ENCODE results near the gene CES4A.
A peak's percentile ranks its signal among the peaks of the same experiment; 100 is the strongest.
"Not testable (repeated sequence)": the region's sequence is repeated elsewhere in the genome, so short reads cannot be mapped to it uniquely, and the experiment has no call there.

Gene CES4A

DNA sequence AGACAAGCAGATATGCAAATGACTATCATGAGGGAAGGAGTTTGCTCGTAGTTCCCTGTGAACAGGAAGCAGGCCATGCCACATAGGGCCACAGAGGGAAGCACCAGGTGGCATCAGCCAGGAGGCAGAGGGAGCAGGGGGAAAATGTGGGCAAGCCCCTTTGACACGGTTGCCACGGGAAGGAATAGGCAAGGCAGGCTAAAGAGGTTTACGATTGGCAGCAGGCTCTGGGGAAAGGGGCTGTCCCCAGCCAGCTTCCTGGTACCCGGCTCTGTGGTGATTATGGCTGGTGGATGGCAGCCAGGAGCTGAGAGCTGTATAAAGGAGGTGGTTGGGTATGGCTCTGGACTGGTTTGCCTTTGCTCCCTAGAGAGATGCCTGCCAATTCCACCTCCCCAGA lies 26.5 kb upstream of the CES4A start:
- H3K4me3 Mint-ChIP-seq = no peak overlapping the region
- H3K27me3 Mint-ChIP-seq = peaks cover 13% of the 10 kb centered on the region
- intact Hi-C loops (cut with micrococcal nuclease) = no loop called here
- H3K9me3 Mint-ChIP-seq = no peaks in the 10 kb centered on the region
- H3K36me3 Mint-ChIP-seq (ENCODE audit: low read depth) = no peaks in the 10 kb centered on the region
- H3K27ac Mint-ChIP-seq = peak overlapping the region; percentile 24
- peaks cover 49% of the 10 kb centered on the region for H3K4me1 Mint-ChIP-seq (ENCODE audit: low read depth)

DNA sequence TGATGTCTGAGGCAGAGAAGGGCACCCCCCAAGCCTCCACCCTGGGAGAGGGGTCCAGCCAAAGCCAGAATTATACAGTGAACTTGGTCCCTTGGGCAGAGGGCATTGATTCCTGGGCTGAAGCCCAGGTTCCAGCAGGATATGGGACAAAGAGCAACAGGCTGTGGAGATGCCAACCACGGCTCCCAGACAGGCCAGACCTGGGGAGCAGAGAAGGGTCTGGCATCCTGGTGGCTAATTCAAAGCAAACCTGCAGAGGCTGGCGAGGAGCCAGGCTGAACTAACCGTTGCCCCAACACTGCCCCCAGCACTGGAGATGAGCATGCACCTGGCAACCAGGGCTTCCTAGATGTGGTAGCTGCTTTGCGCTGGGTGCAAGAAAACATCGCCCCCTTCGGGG lies 24.3 kb upstream of the CES4A start:
- no peak overlapping the region for H3K27ac Mint-ChIP-seq
- H3K27me3 Mint-ChIP-seq = peaks cover 13% of the 10 kb centered on the region
- peaks cover 33% of the 10 kb centered on the region for H3K4me1 Mint-ChIP-seq (ENCODE audit: low read depth)
- no peaks in the 10 kb centered on the region for H3K36me3 Mint-ChIP-seq (ENCODE audit: low read depth)
- no peak overlapping the region for H3K4me3 Mint-ChIP-seq
- no peaks in the 10 kb centered on the region for H3K9me3 Mint-ChIP-seq
- intact Hi-C loops (cut with micrococcal nuclease) = no loop called here

DNA sequence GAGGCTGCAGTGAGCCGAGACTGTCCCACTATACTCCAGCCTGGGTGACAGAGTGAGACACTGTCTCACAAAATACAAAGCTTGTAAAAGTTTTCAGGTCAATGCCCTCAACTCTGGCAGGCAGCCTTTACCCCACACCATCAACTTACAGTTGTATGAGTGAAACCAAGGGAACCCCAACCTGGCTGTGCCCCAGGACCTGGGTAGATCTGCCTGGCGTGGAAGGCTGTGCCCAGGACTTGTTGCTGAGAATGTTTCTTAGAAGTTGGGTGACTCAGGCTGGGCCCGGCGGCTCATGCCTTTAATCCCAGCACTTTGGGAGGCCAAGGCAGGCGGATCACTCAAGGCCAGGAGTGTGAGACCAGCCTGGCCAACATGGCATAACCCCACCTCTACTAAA lies 19.5 kb upstream of the CES4A start:
- intact Hi-C loops (cut with micrococcal nuclease) = no loop called here
- no peak overlapping the region for H3K27ac Mint-ChIP-seq

DNA sequence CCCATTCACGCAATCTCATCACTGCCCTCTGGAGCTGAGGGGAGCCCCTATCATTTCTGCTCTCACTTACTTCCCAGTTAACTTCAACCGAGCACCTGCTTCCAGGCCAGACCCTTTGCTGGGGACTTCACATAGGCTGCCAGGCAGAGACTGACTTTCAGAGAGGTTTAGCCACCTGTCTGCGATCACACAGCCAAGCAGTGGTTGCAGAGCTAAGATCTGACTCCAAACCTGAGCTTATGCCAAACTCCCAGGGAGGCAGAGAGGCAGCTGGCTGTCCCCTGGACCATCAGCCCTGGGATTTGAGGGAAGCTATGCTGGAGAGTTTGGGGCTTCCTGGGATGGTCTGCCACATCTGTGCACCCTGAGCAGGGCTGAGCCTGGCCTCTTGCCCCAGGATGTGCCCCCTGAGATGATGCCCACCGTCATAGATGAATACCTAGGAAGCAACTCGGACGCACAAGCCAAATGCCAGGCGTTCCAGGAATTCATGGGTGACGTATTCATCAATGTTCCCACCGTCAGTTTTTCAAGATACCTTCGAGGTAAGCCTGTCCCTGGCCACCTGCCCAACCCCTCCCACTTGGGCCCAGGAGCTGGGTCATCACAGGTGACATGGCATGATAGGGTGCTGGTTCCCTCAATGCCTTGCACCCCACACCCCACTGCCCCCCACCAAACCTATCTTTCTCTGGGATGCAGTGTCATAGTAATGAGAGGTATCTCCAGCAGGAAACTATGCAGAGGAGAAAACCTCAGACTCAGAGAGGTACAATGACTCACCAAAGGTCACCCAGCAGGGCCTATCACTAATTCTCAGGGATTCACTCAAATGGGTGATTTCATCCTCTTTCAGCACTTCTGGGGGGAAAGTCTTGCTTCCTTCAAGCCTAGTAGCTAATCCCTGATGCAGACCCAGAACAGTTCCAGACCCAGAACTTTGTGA lies 17.3 kb upstream of the CES4A start:
- intact Hi-C loops (cut with micrococcal nuclease) = no loop called here
- no peaks in the 10 kb centered on the region for H3K36me3 Mint-ChIP-seq (ENCODE audit: low read depth)
- no peaks in the 10 kb centered on the region for H3K4me1 Mint-ChIP-seq (ENCODE audit: low read depth)
- H3K4me3 Mint-ChIP-seq = no peak overlapping the region
- no peaks in the 10 kb centered on the region for H3K9me3 Mint-ChIP-seq
- H3K27me3 Mint-ChIP-seq = peaks cover 24% of the 10 kb centered on the region
- H3K27ac Mint-ChIP-seq = no peak overlapping the region

More for the DNA sequence above, 19.5 kb upstream of the CES4A start:
- Mint-ChIP-seq H3K4me3 (no peak overlapping the region), H3K9me3 (no peaks in the 10 kb centered on the region), H3K27me3 (peaks cover 18% of the 10 kb centered on the region), H3K4me1 (ENCODE audit: low read depth) (no peaks in the 10 kb centered on the region), H3K36me3 (ENCODE audit: low read depth) (no peaks in the 10 kb centered on the region)

DNA sequence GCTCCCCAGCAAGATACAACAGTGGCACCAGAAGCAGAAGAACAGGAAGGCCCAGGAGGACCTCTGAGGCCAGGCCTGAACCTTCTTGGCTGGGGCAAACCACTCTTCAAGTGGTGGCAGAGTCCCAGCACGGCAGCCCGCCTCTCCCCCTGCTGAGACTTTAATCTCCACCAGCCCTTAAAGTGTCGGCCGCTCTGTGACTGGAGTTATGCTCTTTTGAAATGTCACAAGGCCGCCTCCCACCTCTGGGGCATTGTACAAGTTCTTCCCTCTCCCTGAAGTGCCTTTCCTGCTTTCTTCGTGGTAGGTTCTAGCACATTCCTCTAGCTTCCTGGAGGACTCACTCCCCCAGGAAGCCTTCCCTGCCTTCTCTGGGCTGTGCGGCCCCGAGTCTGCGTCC lies 15.4 kb upstream of the CES4A start:
- Mint-ChIP-seq H3K4me3 (no peak overlapping the region), H3K27me3 (peaks cover 31% of the 10 kb centered on the region), H3K4me1 (ENCODE audit: low read depth) (peaks cover 5% of the 10 kb centered on the region), H3K9me3 (no peaks in the 10 kb centered on the region), H3K27ac (no peak overlapping the region), H3K36me3 (ENCODE audit: low read depth) (no peaks in the 10 kb centered on the region)
- intact Hi-C loops (cut with micrococcal nuclease) = no loop called here

DNA sequence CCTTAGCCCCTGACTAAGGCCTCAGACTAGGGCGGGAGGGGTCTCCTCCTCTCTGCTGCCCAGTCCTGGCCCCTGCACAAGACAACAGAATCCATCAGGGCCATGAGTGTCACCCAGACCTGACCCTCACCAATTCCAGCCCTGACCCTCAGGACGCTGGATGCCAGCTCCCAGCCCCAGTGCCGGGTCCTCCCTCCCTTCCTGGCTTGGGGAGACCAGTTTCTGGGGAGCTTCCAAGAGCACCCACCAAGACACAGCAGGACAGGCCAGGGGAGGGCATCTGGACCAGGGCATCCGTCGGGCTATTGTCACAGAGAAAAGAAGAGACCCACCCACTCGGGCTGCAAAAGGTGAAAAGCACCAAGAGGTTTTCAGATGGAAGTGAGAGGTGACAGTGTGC lies 14.7 kb upstream of the CES4A start:
- H3K4me3 Mint-ChIP-seq = no peak overlapping the region
- H3K27me3 Mint-ChIP-seq = peaks cover 31% of the 10 kb centered on the region
- H3K36me3 Mint-ChIP-seq (ENCODE audit: low read depth) = no peaks in the 10 kb centered on the region
- H3K27ac Mint-ChIP-seq = no peak overlapping the region
- intact Hi-C loops (cut with micrococcal nuclease) = no loop called here
- no peaks in the 10 kb centered on the region for H3K9me3 Mint-ChIP-seq
- H3K4me1 Mint-ChIP-seq (ENCODE audit: low read depth) = peaks cover 9% of the 10 kb centered on the region

DNA sequence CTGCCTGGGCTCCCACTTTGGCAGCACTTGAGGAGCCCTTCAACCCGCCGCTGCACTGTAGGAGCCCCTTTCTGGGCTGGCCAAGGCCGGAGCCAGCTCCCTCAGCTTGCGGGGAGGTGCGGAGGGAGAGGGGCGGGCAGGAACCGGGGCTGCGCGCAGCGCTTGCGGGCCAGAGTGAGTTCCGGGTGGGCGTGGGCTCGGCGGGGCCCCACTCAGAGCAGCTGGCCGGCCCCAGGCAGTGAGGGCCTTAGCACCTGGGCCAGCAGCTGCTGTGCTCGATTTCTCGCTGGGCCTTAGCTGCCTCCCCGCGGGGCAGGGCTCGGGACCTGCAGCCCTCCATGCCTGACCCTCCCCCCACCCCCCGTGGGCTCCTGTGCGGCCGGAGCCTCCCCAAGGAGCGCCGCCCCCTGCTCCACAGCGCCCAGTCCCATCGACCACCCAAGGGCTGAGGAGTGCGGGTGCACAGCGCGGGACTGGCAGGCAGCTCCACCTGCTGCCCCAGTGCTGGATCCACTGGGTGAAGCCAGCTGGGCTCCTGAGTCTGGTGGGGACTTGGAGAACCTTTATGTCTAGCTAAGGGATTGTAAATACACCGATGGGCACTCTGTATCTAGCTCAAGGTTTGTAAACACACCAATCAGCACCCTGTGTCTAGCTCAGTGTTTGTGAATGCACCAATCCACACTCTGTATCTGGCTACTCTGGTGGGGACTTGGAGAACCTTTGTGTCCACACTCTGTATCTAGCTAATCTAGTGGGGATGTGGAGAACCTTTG lies 14.0 kb upstream of the CES4A start:
- H3K4me3 Mint-ChIP-seq; H3K36me3 Mint-ChIP-seq (ENCODE audit: low read depth); intact Hi-C loops (cut with micrococcal nuclease); H3K27ac Mint-ChIP-seq; H3K9me3 Mint-ChIP-seq: not testable (repeated sequence)
- H3K4me1 Mint-ChIP-seq (ENCODE audit: low read depth) = peaks cover 15% of the 10 kb centered on the region
- H3K27me3 Mint-ChIP-seq = peaks cover 31% of the 10 kb centered on the region

DNA sequence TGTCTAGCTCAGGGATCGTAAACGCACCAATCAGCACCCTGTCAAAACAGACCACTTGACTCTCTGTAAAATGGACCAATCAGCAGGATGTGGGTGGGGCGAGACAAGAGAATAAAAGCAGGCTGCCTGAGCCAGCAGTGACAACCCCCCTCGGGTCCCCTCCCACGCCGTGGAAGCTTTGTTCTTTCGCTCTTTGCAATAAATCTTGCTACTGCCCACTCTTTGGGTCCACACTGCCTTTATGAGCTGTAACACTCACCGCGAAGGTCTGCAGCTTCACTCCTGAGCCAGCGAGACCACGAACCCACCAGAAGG lies 13.5 kb upstream of the CES4A start:
- H3K27me3 Mint-ChIP-seq = peaks cover 31% of the 10 kb centered on the region
- H3K9me3 Mint-ChIP-seq; H3K36me3 Mint-ChIP-seq (ENCODE audit: low read depth); intact Hi-C loops (cut with micrococcal nuclease); H3K4me3 Mint-ChIP-seq; H3K27ac Mint-ChIP-seq: not testable (repeated sequence)
- H3K4me1 Mint-ChIP-seq (ENCODE audit: low read depth) = peaks cover 20% of the 10 kb centered on the region

DNA sequence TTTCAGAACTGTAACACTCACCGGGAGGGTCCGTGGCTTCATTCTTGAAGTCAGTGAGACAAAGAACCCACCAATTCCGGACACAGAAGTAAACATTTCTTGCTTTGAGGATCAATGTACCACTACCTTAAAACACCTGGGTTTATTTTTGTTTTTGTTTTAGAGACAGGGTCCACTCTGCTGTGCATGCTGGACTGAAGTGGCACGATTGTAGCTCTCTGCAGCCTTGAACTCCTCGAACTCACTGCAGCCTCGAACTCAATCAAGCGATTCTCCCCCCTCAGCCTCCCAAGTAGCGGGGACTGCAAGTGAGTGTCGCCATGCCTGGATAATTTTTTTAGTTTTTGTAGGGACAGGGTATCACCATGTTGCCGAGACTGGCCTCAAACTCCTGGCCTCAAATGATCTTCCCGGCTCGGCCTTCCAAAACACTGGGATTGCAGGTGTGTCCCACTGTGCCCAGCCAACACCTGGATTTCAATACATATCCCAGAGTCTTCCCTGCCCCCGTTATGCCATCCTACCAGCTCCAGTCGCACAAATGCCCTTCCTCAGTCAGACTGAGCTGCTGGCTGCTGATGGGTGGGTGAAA lies 13.0 kb upstream of the CES4A start:
- Mint-ChIP-seq H3K27ac (no peak overlapping the region), H3K4me1 (ENCODE audit: low read depth) (peaks cover 22% of the 10 kb centered on the region), H3K4me3 (no peak overlapping the region), H3K27me3 (peaks cover 32% of the 10 kb centered on the region), H3K9me3 (no peaks in the 10 kb centered on the region), H3K36me3 (ENCODE audit: low read depth) (no peaks in the 10 kb centered on the region)
- intact Hi-C loops (cut with micrococcal nuclease) = no loop called here

DNA sequence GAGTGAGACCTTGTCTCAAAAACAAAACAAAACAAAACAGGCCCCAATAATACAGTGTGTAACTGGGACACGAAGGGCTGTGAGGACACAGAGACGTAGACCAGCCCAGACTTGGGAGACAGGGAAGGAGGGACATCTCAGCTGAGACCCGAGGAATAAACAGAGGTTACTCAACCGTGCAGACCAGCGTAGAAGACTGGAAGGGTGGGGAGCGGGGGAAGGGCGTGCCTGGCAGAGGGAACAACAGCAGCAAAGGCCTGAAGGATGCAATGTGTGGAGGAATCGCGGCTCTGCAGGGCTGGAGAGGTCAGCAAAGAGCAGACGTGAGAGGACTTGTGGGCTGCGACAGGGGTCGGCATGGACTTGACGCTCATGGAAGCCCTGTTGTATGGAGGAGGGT lies 11.6 kb upstream of the CES4A start:
- H3K4me3 Mint-ChIP-seq = no peak overlapping the region
- H3K27ac Mint-ChIP-seq = no peak overlapping the region
- H3K4me1 Mint-ChIP-seq (ENCODE audit: low read depth) = peaks cover 26% of the 10 kb centered on the region
- no peaks in the 10 kb centered on the region for H3K9me3 Mint-ChIP-seq
- H3K36me3 Mint-ChIP-seq (ENCODE audit: low read depth) = no peaks in the 10 kb centered on the region
- intact Hi-C loops (cut with micrococcal nuclease) = loop anchor here (1.0 kb wide), 2 partner anchors 179 to 209 kb away; no protein-coding TSS in a partner anchor
- H3K27me3 Mint-ChIP-seq = peaks cover 32% of the 10 kb centered on the region

DNA sequence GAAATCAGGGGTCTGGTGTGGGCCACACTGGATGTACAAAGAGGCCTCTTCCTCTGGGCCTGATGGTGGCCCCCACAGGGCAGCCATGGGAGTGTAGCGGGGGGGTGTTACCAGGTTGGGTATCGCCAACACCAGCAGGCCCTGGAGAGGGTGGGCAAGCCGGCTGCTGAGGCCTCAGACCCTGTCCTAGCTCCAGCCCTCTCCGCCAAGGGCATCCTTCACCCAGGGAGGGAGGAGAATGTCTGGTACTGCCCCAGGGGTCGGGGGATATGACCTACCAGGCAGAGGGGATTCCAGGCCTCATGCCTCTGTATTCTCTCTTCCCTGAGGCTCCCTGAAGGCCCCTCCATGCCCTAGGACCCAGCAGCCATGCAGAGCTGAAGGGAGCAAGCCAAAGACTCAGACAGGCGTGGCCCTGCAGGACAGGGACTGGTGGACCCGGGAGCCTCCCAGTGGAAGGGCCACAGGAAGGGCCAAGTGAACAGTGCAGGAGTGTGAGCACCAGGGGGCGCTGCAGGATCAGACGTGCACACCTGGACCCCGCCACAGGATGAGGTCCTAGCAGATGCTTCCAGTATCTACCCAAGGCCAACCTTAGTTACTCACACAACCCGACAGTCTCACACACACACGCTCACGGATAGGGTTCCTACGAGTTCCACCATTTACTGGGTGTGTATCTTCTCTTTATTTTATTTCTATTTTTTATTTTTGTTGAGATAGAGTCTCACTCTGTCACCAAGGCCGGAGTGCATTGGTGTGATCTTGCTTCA lies 10.9 kb upstream of the CES4A start:
- H3K4me3 Mint-ChIP-seq = no peak overlapping the region
- no peaks in the 10 kb centered on the region for H3K9me3 Mint-ChIP-seq
- H3K4me1 Mint-ChIP-seq (ENCODE audit: low read depth) = peaks cover 34% of the 10 kb centered on the region
- H3K36me3 Mint-ChIP-seq (ENCODE audit: low read depth) = no peaks in the 10 kb centered on the region
- H3K27ac Mint-ChIP-seq = no peak overlapping the region
- H3K27me3 Mint-ChIP-seq = peaks cover 32% of the 10 kb centered on the region
- intact Hi-C loops (cut with micrococcal nuclease) = loop anchor here (1.0 kb wide), 2 partner anchors 178 to 208 kb away; no protein-coding TSS in a partner anchor

DNA sequence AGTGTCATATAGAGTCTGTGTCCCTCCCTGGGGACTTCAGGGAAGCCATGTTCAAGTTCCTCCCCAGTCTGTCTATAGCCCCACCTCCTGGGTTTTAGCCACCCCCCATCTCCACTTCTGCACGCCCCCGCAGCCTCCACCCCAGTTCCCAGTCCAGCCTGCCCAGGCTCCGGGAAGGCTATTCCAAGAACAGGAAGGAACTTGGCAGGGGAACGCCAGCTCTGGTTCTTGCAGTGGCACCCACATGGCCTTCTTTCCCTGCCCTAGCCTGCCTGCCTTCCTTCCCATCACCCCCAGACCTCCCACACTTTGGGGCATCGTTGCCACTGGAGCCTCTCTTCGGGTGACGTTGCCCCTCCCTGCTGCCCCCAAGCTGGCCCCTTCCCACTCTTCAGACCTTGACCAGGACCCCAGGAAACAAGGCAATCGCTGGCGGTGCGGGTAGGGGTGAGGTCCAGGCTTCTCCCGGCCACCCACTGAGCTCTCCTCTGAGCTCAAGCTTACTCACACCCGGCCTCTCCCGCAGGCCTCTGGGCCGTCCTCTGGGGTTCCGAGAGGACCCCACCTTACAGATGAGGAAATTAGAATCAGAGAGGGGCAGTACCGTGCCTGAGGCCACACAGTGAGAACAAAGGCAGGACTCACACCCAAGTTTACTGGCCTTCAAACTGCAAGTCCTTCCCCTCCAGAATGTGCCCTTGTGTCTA lies 9.2 kb upstream of the CES4A start:
- peaks cover 37% of the 10 kb centered on the region for H3K4me1 Mint-ChIP-seq (ENCODE audit: low read depth)
- intact Hi-C loops (cut with micrococcal nuclease) = loop anchor here (1.0 kb wide), 1 partner anchor 39 kb away; no protein-coding TSS in a partner anchor
- no peaks in the 10 kb centered on the region for H3K36me3 Mint-ChIP-seq (ENCODE audit: low read depth)
- peaks cover 30% of the 10 kb centered on the region for H3K27me3 Mint-ChIP-seq
- no peaks in the 10 kb centered on the region for H3K9me3 Mint-ChIP-seq
- peak overlapping the region; percentile 75 for H3K27ac Mint-ChIP-seq
- H3K4me3 Mint-ChIP-seq = no peak overlapping the region

DNA sequence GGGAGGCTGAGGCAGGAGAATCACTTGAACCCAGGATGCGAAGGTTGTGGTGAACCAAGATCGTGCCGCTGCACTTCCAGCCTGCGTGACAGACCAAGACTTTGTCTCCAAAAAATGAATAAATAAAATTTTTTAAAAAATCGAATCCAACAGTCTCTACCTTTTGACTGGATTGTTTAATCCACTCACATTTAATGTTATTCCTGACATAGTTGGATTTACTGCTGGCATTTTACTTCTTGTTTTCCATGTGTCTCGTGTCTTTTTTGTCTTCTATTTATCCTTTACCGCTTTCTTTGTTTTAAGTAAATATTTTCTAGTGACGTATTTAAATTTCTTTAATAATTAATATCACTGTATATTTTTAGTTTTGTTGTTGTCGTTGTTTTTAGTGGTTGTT lies 5.4 kb upstream of the CES4A start:
- no peaks in the 10 kb centered on the region for H3K9me3 Mint-ChIP-seq
- no peaks in the 10 kb centered on the region for H3K36me3 Mint-ChIP-seq (ENCODE audit: low read depth)
- H3K27me3 Mint-ChIP-seq = peaks cover 5% of the 10 kb centered on the region
- no peak overlapping the region for H3K4me3 Mint-ChIP-seq
- intact Hi-C loops (cut with micrococcal nuclease) = no loop called here
- H3K27ac Mint-ChIP-seq = no peak overlapping the region
- H3K4me1 Mint-ChIP-seq (ENCODE audit: low read depth) = peaks cover 31% of the 10 kb centered on the region

All from dendritic cell treated with granulocyte-macrophage colony-stimulating factor and Interleukin-4, amounts not matched to agents 40 ng/mL and 50 ng/mL, for 4 days (primary cell).